Stimulated activated CD4-positive, alpha-beta T cell treated with anti-CD3 and anti-CD28 coated beads, Interleukin-2, amount 100 ng/mL, for 4 hours (primary cell): ENCODE results near the gene LTF.
"Not testable (repeated sequence)": the region's sequence is repeated elsewhere in the genome, so short reads cannot be mapped to it uniquely, and the experiment has no call there.

Source experiments
- DNase-seq: peaks from one replicate; pipeline ENCODE4 v3.0.0-alpha.2; 2020; ENCODE audit warnings: low read depth

LTF gene

DNA sequence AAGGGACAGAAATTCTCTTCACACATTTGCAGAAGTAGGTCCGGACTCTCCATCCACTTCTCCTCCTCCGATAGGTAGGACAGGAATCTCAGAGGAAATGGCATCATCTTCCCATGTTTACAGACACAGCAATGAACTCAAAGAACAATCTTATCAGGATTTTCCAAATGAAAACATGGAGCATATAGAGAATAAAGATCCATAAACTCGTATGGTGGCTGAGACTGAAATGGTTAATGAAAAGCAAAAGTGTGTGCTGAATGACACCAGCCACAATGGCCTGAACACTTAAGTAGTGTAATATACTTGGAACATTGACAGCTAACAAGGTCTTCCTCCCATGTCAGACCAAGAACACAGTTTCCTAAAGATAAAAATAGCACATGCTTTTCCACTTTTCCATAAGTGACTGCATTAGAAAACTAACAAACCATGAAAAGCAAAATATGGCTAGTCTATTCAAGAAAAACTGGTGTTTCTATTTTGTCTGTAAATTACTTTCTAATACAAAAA is 51.9 kb downstream of the LTF start:
- DNase-seq: no peak

DNA sequence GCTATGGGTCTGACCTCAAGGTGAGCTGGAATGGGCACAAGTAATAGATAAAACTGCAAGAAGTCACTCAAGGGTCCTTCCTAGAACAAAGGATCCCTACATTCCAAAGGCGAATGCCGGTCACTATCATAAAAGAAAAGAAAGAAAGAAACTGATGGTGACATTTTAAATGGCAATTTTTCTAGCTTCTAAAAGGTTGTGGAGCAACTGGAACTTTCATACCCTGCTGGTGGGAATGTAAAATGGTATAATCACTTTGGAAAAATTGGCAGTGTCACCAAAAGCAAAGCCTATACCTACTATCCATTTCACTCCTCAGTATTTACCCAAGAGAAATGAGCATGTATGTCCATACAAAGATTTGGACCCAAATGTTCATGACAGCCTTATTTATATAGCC is 53.4 kb downstream of the LTF start:
- DNase-seq: no peak

DNA sequence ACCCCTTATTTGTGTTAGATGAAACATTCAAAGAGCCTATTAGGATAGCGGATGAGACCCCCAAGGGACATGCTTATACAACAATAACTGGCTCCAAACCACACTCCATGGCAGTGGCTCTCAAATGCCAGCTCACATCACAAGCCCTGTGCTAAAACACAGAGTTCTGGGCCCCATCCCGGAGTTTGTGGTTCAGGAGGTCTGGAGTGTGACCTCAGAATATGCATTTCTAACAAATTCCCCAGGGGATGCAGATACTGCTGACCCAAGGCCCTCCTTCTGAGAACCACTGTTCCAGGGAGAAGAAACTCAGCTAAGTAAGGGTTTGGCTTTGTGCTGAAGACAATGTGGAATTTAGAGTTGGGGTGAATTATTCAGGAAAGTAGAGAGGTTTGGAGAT is 54.0 kb downstream of the LTF start:
- DNase-seq: no peak

DNA sequence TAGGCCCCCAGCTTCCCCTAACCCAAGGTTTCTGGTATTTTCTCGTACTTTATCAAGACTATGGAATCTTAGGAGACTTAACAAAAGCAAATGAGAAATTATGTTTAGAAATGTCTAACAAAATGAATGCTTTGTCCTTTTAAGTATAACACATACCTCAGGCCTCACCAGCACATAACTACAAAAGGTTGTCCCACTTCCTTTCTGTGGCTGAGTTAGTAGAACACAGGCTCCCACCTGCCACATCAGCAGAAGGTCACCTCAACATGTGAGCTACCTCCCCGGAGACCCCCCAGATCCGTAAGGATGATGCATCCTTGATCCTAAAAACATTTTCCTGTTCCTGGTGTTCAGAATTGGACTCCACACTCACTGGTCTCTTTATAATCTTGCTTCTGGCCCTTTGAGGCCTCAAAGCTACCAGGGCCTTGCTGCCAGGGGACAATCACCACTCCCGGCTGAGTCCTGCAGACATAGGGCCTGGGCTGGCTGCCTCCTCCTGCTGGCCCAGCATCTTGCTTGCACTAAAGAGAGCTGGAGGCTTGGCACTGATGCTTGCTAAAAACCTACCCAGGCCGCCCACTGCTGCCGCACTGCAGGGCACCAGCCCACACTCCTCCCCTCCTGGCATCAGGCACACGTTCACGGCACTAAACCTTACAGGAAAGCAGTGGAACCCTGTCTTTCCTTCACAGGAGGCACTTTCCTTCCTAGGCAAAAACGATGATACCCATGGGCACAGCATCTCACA is 54.8 kb downstream of the LTF start:
- no peak for DNase-seq

DNA sequence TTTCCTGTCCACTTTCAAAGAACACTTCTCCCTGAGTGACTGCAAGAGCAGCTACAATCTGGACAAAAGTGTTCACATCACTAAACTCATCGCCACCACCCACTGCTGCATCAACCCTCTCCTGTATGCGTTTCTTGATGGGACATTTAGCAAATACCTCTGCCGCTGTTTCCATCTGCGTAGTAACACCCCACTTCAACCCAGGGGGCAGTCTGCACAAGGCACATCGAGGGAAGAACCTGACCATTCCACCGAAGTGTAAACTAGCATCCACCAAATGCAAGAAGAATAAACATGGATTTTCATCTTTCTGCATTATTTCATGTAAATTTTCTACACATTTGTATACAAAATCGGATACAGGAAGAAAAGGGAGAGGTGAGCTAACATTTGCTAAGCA is 55.9 kb downstream of the LTF start:
- DNase-seq: no peak

DNA sequence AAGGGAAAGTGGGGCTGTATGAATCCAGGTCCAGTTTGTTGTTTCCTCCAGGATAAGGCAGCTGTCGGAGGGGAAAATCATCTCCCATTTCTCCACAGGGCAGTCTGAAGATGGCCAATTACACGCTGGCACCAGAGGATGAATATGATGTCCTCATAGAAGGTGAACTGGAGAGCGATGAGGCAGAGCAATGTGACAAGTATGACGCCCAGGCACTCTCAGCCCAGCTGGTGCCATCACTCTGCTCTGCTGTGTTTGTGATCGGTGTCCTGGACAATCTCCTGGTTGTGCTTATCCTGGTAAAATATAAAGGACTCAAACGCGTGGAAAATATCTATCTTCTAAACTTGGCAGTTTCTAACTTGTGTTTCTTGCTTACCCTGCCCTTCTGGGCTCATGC is 56.7 kb downstream of the LTF start:
- DNase-seq: no peak

DNA sequence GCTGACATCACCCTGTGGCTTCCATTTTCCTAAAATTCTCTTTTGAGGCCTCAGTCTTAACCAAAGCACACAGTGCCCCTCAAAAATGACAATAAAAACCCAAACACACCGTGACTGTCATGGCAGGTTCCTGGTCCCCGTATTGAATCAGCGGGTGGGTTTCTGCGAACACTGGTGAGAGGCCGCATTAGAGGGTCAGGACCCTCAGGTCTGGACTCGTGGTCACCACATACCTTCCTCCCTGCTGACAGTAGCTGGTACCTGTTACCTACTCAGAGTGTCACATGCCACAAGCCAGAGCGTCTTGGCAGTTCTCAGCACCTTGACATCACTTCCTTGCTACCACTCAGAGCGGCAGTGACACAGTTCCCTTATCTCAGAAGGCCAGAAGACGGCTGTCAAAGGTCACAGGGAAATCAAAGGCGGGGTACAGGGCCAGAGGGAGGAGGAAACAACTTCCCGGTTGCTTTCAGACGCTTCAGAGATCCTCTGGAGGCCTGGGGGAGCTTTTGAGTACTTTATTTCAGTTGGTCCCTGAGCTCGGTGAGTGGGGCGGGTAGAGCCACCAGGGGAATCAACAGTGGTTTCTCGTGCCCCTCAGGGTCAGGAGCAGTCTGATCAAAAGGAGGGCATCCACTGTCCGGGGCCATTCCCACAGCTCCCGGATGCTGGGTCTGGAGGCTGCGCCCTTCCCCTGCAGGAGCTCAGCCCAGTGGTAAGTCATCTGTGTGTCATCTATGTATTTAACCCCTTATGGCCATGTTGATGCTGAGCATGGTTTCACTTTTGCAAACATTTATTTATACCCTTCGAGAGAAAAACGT is 57.7 kb downstream of the LTF start, which contains the start of the genes CCR5AS and CCRL2:
CCR5AS (minus strand) TSS at position 279 of the 824 bp plus-strand sequence.
CCRL2 (plus strand) TSS at position 472 of the 824 bp plus-strand sequence. CDS start 821 bp downstream, outside the sequence.
- DNase-seq: peak; percentile 14

DNA sequence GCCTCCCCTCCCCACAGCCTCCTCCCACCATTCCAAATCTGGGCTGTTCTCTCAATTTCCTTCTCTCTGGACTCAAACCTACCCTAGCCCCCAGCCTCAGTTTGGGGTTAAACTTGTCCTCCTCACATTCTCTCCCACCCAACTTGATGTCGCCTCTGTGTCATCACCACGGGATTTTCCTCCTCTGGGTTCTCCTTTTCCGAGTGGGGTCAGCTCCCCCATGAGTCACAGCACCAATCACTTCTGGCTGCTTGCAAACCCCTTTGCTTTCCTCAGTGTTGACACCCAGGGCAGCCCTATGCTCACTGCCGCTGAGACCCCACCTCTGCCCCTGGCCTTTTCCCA is 58.3 kb downstream of the LTF start:
- no peak for DNase-seq

DNA sequence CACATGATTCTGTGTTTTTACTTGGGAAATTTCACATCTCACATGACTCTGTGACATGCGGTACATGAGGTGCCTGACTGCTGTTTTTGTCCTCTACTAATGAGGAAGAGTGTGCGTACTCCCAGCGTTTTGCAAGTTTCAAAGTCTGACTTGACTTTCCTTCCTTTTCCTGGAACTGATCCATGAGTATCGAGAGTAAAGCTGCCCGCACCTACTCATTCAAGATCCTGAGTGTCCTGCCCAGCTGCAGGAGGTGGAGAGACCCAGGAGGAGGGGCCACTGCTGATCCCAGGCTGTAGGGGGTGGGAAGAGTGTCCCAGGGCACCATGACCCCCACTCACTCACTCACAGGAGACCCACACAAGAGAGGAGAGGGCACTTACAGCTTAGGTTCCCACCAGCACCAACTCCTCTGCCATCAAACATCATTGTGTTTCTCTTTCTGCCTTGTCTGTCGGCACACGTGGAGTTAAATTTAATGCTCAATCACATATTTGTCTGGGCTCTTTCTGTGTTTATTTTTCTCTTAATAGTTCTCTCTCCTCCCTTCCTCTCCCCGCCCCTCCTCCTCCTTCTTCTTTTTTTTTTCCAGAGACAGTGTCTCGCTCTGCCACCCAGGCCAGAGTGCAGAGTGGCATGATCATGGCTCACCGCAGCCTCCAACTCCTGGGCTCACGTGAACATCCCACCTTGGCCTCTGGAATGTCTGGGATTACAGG is 59.2 kb downstream of the LTF start:
- DNase-seq: no peak

DNA sequence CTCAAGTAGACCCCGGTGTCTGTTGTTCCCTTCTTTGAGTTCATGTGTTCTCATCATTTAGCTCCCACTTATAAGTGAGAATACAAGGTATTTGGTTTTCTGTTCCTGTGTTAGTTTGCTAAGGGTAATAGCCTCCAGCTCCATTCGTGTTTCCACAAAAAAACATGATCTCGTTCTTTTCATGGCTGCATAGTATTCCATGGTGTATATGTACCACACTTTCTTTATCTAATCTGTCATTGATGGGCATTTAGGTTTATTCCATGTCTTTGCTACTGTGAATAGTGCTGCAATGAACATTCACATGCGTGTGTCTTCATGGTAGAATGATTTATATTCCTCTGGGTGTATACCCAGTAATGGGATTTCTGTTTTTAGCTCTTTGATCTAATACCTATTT is 61.8 kb downstream of the LTF start:
- DNase-seq: not testable (repeated sequence)

DNA sequence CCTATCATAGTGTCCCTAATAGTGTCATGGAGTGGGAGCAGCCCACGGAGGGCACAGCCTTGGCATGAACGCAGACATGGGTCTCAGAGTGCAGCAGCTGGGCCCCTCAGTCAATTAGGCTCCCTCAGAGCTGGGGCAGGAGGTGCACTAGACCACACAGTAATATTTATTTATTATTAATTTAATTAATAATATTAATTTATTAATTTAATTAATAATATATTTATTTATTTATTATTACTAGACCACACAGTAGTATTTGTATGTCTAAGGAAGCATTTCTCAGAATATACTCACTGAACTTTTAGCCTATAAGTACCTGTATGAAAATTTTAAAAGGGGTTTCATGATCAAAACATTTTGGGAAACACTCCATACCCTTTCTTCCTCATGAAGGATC is 63.1 kb downstream of the LTF start:
- DNase-seq: no peak

DNA sequence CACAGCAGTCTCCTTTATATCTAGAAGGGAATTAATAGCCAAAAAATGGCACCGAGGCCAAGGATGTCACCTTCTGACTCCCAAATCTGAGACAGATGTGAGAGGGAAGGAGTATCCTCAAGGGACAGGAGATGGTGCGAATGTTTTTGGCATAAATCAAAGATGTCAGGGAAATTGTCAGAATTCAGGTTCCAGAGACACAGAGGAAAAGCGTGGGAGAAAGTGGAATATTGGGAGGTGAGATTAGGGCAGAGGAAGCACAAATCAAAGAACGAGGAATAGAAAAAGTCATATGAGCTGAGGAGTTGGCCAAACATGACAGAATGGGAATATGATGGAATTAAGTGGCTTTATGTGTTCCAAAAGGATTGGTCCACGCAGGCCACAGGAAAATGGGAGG is 63.9 kb downstream of the LTF start:
- DNase-seq: no peak

DNA sequence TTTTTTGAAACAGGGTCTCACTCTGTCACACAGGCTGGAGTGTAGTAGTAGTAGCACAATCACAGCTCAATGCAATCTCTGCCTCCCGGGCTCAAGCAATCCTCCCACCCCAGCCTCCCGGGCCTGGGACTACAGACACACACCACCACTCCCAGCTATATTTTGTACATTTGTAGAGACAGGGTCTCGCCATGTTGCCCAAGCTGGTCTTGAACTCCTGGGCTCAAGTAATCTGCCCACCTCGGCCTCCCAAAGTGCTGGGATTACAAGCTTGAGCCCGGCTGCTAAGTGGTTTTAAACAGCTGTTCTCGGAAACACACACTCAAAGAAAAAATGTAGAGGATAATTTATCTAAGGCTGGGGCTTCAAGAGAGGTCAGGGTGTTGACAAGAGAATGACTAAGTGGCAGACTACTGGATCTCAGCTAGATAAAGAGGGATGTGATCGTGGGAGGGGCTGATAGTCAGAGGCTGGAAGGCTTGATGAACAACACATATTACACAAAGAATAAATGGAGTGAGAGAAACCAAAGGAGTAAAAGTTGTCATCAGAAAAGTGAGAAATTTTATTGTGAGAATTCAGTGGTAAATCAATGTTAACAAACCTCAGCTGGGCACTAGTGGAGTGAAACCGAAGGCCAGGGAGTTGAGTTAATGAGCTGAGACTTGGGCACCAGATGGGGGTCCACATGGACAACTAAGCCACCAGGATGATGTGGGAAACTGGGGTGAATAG is 64.5 kb downstream of the LTF start:
- DNase-seq: no peak

DNA sequence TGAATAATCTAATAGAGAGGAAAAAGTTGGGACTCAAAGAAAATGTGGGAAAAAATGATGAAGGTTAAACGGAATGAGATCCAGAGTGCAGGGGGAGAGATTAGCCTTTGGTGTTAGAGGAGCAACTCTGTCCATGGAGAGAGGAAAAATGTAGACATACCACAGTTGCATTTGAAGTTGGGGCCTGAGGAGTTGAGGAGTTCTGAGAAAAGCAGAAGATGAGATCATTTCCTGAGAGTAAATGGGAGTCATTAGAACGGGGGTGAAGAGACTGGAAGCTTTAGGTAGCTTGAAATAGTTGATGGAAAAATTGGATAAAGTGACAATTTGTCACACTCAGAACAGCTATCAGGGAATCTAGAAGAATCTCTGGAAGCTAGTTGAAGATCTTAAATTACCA is 65.1 kb downstream of the LTF start:
- DNase-seq: no peak

DNA sequence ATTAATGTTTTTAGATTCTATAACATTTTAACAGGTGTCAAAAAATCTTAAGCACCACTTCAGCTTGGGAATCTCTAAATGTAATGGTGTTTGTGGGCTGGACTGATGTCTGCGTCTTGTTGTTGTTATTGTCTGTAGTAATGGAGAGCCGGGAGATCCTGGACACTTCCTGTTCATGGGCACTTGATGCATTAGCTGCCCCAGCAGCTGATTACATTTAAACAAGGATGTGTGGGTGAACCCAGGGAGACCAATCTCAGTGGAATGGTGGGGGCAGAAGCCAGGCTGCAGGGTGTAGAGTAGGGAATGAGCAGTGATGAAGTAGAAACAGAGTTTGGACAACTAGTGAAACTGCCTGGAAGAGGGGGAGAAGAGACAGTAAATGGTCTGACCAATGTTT is 65.6 kb downstream of the LTF start:
- no peak for DNase-seq

DNA sequence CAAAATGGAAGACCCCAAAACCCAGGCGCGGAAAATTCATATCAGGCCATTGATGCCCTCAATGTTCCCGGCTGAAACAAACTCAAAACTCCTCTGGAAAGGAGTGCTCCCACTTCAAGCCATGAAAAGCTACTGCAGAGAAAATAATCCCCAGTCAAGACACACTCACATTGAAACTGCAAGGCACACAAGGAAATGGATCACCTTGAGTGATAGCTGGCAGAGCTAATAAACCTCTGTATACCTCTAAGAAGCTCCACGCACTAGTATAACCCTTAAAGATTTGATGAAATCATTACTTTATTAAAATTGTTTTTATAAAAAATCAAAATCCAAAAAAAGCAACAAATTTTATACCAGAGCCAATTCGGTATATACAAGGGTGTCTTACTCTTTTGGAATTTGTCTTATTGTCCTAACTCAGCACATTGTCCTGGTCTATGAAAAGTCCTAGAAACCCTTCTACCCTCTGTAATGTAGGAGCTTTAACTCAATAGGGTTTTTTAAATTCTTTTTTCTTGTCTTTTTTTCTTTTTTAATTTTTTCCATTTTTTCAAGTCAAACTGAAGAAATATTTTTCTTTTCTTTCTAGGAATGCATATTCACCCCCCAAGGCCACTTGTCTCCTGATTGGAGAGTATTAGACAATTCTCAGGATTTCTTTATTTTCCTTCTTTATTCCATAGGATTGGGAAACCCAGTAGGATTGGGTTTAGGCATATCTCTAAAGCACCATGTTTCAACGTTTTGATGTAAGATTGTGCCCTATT is 66.3 kb downstream of the LTF start:
- DNase-seq: no peak

DNA sequence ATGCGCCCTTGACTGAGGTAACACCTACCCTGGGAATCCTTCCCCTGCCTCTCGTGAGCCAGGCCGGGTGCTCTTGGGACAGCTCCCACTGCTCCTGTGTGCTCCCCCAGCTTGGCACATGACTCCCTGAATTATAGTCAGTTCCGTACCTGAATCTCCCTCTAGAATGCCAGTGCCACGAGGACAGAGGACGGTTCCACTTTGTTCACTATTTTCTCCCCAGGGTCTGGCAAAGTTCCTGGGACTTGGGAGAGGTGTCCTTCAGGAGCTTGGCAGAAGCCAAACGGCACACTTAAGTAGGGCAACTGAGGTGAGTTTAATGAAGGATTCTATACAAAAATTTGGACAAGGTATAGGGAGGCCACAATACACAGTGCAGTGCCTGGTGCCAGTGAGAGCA is 67.6 kb downstream of the LTF start:
- no peak for DNase-seq

DNA sequence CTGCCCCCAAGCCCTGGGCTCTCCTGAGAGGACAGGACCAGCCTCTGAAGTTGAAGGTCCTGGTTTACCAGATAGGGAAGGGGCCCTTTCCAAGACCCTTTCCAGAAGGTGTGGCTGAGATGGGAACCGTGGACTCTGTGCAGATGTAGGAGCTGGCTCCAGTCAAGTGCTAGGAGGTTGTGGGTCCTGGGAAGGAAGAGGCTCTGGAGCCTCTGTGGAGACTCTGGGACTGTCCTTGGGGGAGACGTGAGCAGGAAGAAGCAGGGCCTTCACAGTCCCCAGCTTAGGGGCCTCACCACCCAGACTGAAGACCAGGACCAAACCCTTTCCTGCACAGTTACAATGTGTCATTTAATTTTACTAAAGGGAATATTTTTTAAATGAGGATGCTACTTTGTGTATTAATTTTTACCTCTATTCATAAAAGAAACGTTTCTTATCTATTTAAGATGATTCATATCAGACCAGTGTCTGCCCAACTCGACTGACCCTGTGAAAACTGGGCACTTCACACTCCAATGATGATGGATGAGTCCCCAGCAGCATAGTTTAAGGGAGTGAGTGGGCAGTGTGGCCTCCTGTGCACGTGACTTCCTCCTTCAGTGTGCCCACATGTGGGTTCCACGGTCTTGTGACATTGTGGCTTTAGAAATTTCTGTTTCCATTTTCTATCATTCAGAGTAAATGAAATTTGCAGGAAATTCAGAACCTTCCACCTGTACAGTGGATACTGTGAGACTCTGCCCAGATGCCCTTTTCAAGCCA is 68.8 kb downstream of the LTF start:
- no peak for DNase-seq

DNA sequence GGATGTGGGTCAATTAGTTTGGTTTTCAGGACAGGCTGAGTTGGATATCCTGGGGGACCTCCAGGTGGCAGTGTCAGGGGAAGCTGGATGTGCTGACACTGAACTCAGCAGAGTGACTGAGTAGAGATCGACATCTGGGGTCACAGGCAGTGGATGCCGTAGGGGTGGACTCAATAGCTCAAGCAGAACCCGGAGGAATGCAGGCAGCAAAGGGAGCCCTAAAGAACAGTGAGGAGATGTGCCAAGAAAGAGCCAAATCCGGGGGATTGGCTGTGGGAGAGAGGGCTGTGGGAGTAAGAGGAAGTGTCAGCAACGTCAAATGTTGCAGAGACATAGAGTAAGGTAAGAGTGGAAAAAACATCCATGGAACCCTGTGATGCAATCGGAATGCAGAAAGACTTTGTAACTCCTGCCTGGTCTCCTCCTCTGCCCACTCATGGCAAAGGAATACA is 69.5 kb downstream of the LTF start:
- no peak for DNase-seq
